CD4-positive, alpha-beta T cell (primary cell): ENCODE data around the gene PPDPF. TPM values are rescaled to one million over a fixed set of nuclear protein-coding genes. Genes with fewer than 3 reads are reported as not detected.
"Not testable (repeated sequence)": the region's sequence is repeated elsewhere in the genome, so short reads cannot be mapped to it uniquely, and the experiment has no call there.

Source experiments
- ATAC-seq: fragments of 200-7000 bp; cut with Tn5 transposase; one replicate; pipeline ENCODE4 v1.10.0; 2022; ENCODE audit warnings: mild to moderate bottlenecking; ENCODE audit not compliant: poor library complexity
- CTCF ChIA-PET: fragments of 350-600 bp; sonication (Branson Sonifier 250); formaldehyde crosslinking; loops from one replicate; lab custom pipeline; 2021; ENCODE audit warnings: antibody characterized with exemption, inconsistent platforms; lab: Charles Lee
- POLR2A ChIA-PET: fragments of 350-600 bp; sonication (Branson Sonifier 250); formaldehyde crosslinking; loops from one replicate; lab custom pipeline; 2021; ENCODE audit warnings: antibody characterized with exemption, inconsistent platforms; lab: Charles Lee
- DNase-seq, 14 experiments: peaks; one replicate each; pipeline ENCODE4 v3.0.0-alpha.2; 2013 to 2020; ENCODE audit warnings: mixed read lengths in 2 of 14
- H3K27ac ChIP-seq, 2 donors: one replicate each; pipeline versions ENCODE4 v1.5.1 to v1.7.0; 2013; ENCODE audit warnings: low read length in 2 of 2, low read depth in 1 of 2, mild to moderate bottlenecking in 1 of 2
- H3K27me3 ChIP-seq, 2 experiments: 1 replicate in 1 of 2; 2 replicates in 1 of 2; pipeline versions ENCODE4 v1.6.1 to v1.7.0; 2013; ENCODE audit warnings: low read length in 2 of 2, control low read depth in 1 of 2, mild to moderate bottlenecking in 1 of 2, moderate library complexity in 1 of 2; ENCODE audit not compliant: insufficient read depth in 2 of 2, control insufficient read depth in 1 of 2
- H3K36me3 ChIP-seq: one replicate; pipeline ENCODE4 v1.6.1; 2013; ENCODE audit warnings: low read length, control low read depth; ENCODE audit not compliant: insufficient read depth
- H3K4me1 ChIP-seq: one replicate; pipeline ENCODE4 v1.6.1; 2013; ENCODE audit warnings: low read length, control low read depth; ENCODE audit not compliant: insufficient read depth
- H3K4me3 ChIP-seq: one replicate; pipeline ENCODE4 v1.5.1; 2013; ENCODE audit warnings: mild to moderate bottlenecking, low read length, moderate library complexity
- H3K9me3 ChIP-seq, 2 experiments: 1 replicate in 1 of 2; 2 replicates in 1 of 2; pipeline versions ENCODE4 v1.6.1 to v1.7.0; 2013; ENCODE audit warnings: low read length in 2 of 2, mild to moderate bottlenecking in 2 of 2, control low read depth in 1 of 2, moderate library complexity in 1 of 2; ENCODE audit not compliant: control insufficient read depth in 1 of 2, insufficient read depth in 1 of 2
- H3K27ac Mint-ChIP-seq: one replicate; pipeline ENCODE4 v1.8.0; 2020; ENCODE audit warnings: mixed read lengths
- H3K27me3 Mint-ChIP-seq: one replicate; pipeline ENCODE4 v1.8.0; 2021; ENCODE audit warnings: mixed read lengths
- H3K36me3 Mint-ChIP-seq: one replicate; pipeline ENCODE4 v1.8.0; 2021; ENCODE audit warnings: low read depth, mixed read lengths
- H3K4me1 Mint-ChIP-seq: one replicate; pipeline ENCODE4 v1.8.0; 2021; ENCODE audit warnings: low read depth, mixed read lengths
- H3K4me3 Mint-ChIP-seq: one replicate; pipeline ENCODE4 v1.8.0; 2020; ENCODE audit warnings: mild to moderate bottlenecking, mixed read lengths
- H3K9me3 Mint-ChIP-seq: one replicate; pipeline ENCODE4 v1.8.0; 2020; ENCODE audit warnings: mixed read lengths
- intact Hi-C, 2 experiments: fragments of 100-400 bp; cut with DNase I in 1 of 2; cut with micrococcal nuclease in 1 of 2; formaldehyde crosslinking; loops; one replicate each; pipeline versions ENCODE4 v1.15.1 to v1.9.0; 2023 to 2025; cut with DNase I, micrococcal nuclease
- total RNA-seq, 174 experiments: library from RNA in 2 of 174; stranded (reverse) in 2 of 174; gene quantifications; one replicate each; pipeline ENCODE4 v1.2.3 and lab custom pipeline; 2021 to 2026
- TF ChIP-seq, protein P1 (sequence below): fragments of 200-600 bp; IDR thresholded peaks from one replicate; pipeline ENCODE4 v1.8.0; 2022; ENCODE audit warnings: antibody characterized with exemption, mild to moderate bottlenecking

Gene PPDPF
- total RNA-seq, 2 experiments from 2014 or later: 249 to 251 TPM

GRCh38 chr20:63558804-63559484, 38.4 kb downstream of the PPDPF start:
- Histone ChIP-seq H3K27me3 (no peaks in the 10 kb centered on the region), H3K27ac (no peak overlapping the region), H3K36me3 (peaks cover 36% of the 10 kb centered on the region), H3K4me1 (peaks cover 9% of the 10 kb centered on the region), H3K4me3 (no peak overlapping the region), H3K9me3 (no peaks in the 10 kb centered on the region)
- POLR2A ChIA-PET: no interaction called here
- no peak overlapping the region for H3K27ac Mint-ChIP-seq
- no peaks in the 10 kb centered on the region for H3K4me1 Mint-ChIP-seq
- CTCF ChIA-PET: no interaction called here
- no peaks in the 10 kb centered on the region for H3K27me3 Mint-ChIP-seq
- no peaks in the 10 kb centered on the region for H3K9me3 Mint-ChIP-seq
- peak; percentile 14 for ATAC-seq
- intact Hi-C loops: no loop called here
- TF ChIP-seq, protein P1, sequence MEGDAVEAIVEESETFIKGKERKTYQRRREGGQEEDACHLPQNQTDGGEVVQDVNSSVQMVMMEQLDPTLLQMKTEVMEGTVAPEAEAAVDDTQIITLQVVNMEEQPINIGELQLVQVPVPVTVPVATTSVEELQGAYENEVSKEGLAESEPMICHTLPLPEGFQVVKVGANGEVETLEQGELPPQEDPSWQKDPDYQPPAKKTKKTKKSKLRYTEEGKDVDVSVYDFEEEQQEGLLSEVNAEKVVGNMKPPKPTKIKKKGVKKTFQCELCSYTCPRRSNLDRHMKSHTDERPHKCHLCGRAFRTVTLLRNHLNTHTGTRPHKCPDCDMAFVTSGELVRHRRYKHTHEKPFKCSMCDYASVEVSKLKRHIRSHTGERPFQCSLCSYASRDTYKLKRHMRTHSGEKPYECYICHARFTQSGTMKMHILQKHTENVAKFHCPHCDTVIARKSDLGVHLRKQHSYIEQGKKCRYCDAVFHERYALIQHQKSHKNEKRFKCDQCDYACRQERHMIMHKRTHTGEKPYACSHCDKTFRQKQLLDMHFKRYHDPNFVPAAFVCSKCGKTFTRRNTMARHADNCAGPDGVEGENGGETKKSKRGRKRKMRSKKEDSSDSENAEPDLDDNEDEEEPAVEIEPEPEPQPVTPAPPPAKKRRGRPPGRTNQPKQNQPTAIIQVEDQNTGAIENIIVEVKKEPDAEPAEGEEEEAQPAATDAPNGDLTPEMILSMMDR: no peak
- no peak for DNase-seq
- H3K36me3 Mint-ChIP-seq: peaks cover 11% of the 10 kb centered on the region
- H3K4me3 Mint-ChIP-seq: no peak overlapping the region

- H3K4me3 ChIP-seq, H3K4me1 Mint-ChIP-seq, H3K9me3 Mint-ChIP-seq, H3K27me3 ChIP-seq, CTCF ChIA-PET, H3K4me3 Mint-ChIP-seq, POLR2A ChIA-PET, H3K27me3 Mint-ChIP-seq, H3K27ac Mint-ChIP-seq, H3K9me3 ChIP-seq, intact Hi-C loops, H3K27ac ChIP-seq, H3K4me1 ChIP-seq: not testable (repeated sequence)
- ATAC-seq: peak; percentile 17
- peak in 7 of 14 experiments; percentile 37 to 65 (median 58) for DNase-seq
- H3K36me3 Mint-ChIP-seq: peaks cover 11% of the 10 kb centered on the region
- peaks cover 43% of the 10 kb centered on the region for H3K36me3 ChIP-seq
These were observed 39.1 kb downstream of the PPDPF start for GRCh38 chr20:63559485-63560332.

- POLR2A ChIA-PET: no interaction called here
- ATAC-seq (no peak), DNase-seq (no peak)
- Histone ChIP-seq H3K4me1 (no peaks in the 10 kb centered on the region), H3K27ac (no peak overlapping the region), H3K27me3 (no peaks in the 10 kb centered on the region), H3K4me3 (no peak overlapping the region), H3K36me3 (peaks cover 46% of the 10 kb centered on the region), H3K9me3 (peaks cover 0 to 3% of the 10 kb centered on the region in 2 experiments)
- intact Hi-C loops: no loop called here
- peaks cover 11% of the 10 kb centered on the region for H3K36me3 Mint-ChIP-seq
- no peaks in the 10 kb centered on the region for H3K9me3 Mint-ChIP-seq
- H3K27me3 Mint-ChIP-seq: no peaks in the 10 kb centered on the region
- no peak overlapping the region for H3K4me3 Mint-ChIP-seq
- TF ChIP-seq, protein P1: no peak
- no peak overlapping the region for H3K27ac Mint-ChIP-seq
- CTCF ChIA-PET: no interaction called here
- no peaks in the 10 kb centered on the region for H3K4me1 Mint-ChIP-seq
These were observed 39.8 kb downstream of the PPDPF start for GRCh38 chr20:63560333-63560805.
